Muscle layer of colon (tissue), 2 donors: ENCODE data around the gene FAM83C.

Source experiments
- H3K27ac ChIP-seq: one replicate; pipeline ENCODE4 v1.7.0; 2013; ENCODE audit warnings: low read depth, mild to moderate bottlenecking, low read length, moderate library complexity
- H3K27me3 ChIP-seq, 2 donors: one replicate each; pipeline ENCODE4 v1.7.0; 2013; ENCODE audit warnings: low read length in 2 of 2, mild to moderate bottlenecking in 2 of 2; ENCODE audit not compliant: insufficient read depth in 2 of 2, control insufficient read depth in 1 of 2
- H3K36me3 ChIP-seq: one replicate; pipeline ENCODE4 v1.7.0; 2013; ENCODE audit warnings: mild to moderate bottlenecking, low read length; ENCODE audit not compliant: insufficient read depth
- H3K4me1 ChIP-seq: one replicate; pipeline ENCODE4 v1.7.0; 2013; ENCODE audit warnings: mild to moderate bottlenecking, low read length; ENCODE audit not compliant: insufficient read depth
- H3K4me3 ChIP-seq, 2 donors: one replicate each; pipeline ENCODE4 v1.7.0; 2013; ENCODE audit warnings: low read length in 2 of 2, low read depth in 1 of 2, mild to moderate bottlenecking in 1 of 2, moderate library complexity in 1 of 2
- H3K9ac ChIP-seq: one replicate; pipeline ENCODE4 v1.7.0; 2013; ENCODE audit warnings: low read length
- H3K9me3 ChIP-seq: one replicate; pipeline ENCODE4 v1.7.0; 2013; ENCODE audit warnings: mild to moderate bottlenecking, low read length
- donor health status: abdominal sarcoma.
- donor health status: Adenocarcinoma of cecum.

FAM83C gene

GRCh38 chr20:35303735-35304491, 11.7 kb upstream of the FAM83C start:
- no peak overlapping the region for H3K9ac ChIP-seq
- no peak overlapping the region for H3K4me3 ChIP-seq
- peaks cover 61% of the 10 kb centered on the region for H3K4me1 ChIP-seq
- peaks cover 8% of the 10 kb centered on the region for H3K36me3 ChIP-seq
- H3K9me3 ChIP-seq: no peaks in the 10 kb centered on the region
- H3K27ac ChIP-seq: peak overlapping the region; percentile 37
- no peaks in the 10 kb centered on the region for H3K27me3 ChIP-seq

GRCh38 chr20:35303382-35303734, 11.1 kb upstream of the FAM83C start:
- H3K9ac ChIP-seq: no peak overlapping the region
- H3K4me1 ChIP-seq: peaks cover 56% of the 10 kb centered on the region

GRCh38 chr20:35302421-35303335, 10.5 kb upstream of the FAM83C start:
- H3K36me3 ChIP-seq: peaks cover 8% of the 10 kb centered on the region
- no peaks in the 10 kb centered on the region for H3K27me3 ChIP-seq
- H3K4me1 ChIP-seq: peaks cover 49% of the 10 kb centered on the region
- H3K4me3 ChIP-seq: no peak overlapping the region
- H3K9ac ChIP-seq: no peak overlapping the region
- peak overlapping the region; percentile 37 for H3K27ac ChIP-seq
- no peaks in the 10 kb centered on the region for H3K9me3 ChIP-seq

More at GRCh38 chr20:35303382-35303734, 11.1 kb upstream of the FAM83C start:
- Histone ChIP-seq H3K36me3 (peaks cover 8% of the 10 kb centered on the region), H3K9me3 (no peaks in the 10 kb centered on the region), H3K4me3 (no peak overlapping the region), H3K27ac (peak overlapping the region; percentile 37), H3K27me3 (no peaks in the 10 kb centered on the region)

- peaks cover 4% of the 10 kb centered on the region for H3K36me3 ChIP-seq
- H3K9ac ChIP-seq: no peak overlapping the region
- H3K4me1 ChIP-seq: peaks cover 37% of the 10 kb centered on the region
- H3K27ac ChIP-seq: no peak overlapping the region
- H3K27me3 ChIP-seq: no peaks in the 10 kb centered on the region
- H3K4me3 ChIP-seq: no peak overlapping the region
- H3K9me3 ChIP-seq: no peaks in the 10 kb centered on the region
Measured at GRCh38 chr20:35301426-35301825, 9.2 kb upstream of the FAM83C start.

- H3K27ac ChIP-seq: no peak overlapping the region
- H3K27me3 ChIP-seq: peaks cover 0 to 5% of the 10 kb centered on the region in 2 donors
- no peak overlapping the region for H3K4me3 ChIP-seq
- peaks cover 31% of the 10 kb centered on the region for H3K4me1 ChIP-seq
- H3K36me3 ChIP-seq: no peaks in the 10 kb centered on the region
- no peak overlapping the region for H3K9ac ChIP-seq
- H3K9me3 ChIP-seq: no peaks in the 10 kb centered on the region
Measured at GRCh38 chr20:35300469-35301262, 8.4 kb upstream of the FAM83C start.

GRCh38 chr20:35299780-35300179, 7.6 kb upstream of the FAM83C start:
- Histone ChIP-seq H3K9ac (no peak overlapping the region), H3K27ac (no peak overlapping the region), H3K9me3 (no peaks in the 10 kb centered on the region), H3K4me3 (no peak overlapping the region), H3K36me3 (no peaks in the 10 kb centered on the region), H3K4me1 (peaks cover 28% of the 10 kb centered on the region), H3K27me3 (peaks cover 0 to 5% of the 10 kb centered on the region in 2 donors)

- Histone ChIP-seq H3K27ac (no peak overlapping the region), H3K4me1 (peaks cover 17% of the 10 kb centered on the region), H3K27me3 (peaks cover 0 to 12% of the 10 kb centered on the region in 2 donors), H3K9me3 (no peaks in the 10 kb centered on the region), H3K4me3 (no peak overlapping the region), H3K9ac (no peak overlapping the region), H3K36me3 (no peaks in the 10 kb centered on the region)
Measured at GRCh38 chr20:35298264-35298663, 6.0 kb upstream of the FAM83C start.

GRCh38 chr20:35297740-35298139, 5.5 kb upstream of the FAM83C start:
- no peak overlapping the region for H3K9ac ChIP-seq
- no peak overlapping the region for H3K27ac ChIP-seq
- H3K36me3 ChIP-seq: no peaks in the 10 kb centered on the region
- no peaks in the 10 kb centered on the region for H3K9me3 ChIP-seq
- H3K27me3 ChIP-seq: peaks cover 0 to 12% of the 10 kb centered on the region in 2 donors
- H3K4me1 ChIP-seq: peaks cover 11% of the 10 kb centered on the region
- no peak overlapping the region for H3K4me3 ChIP-seq

GRCh38 chr20:35297155-35297554, 4.9 kb upstream of the FAM83C start:
- Histone ChIP-seq H3K9ac (no peak overlapping the region), H3K27ac (no peak overlapping the region), H3K4me3 (no peak overlapping the region), H3K4me1 (peaks cover 6% of the 10 kb centered on the region), H3K36me3 (no peaks in the 10 kb centered on the region), H3K27me3 (peaks cover 0 to 12% of the 10 kb centered on the region in 2 donors), H3K9me3 (no peaks in the 10 kb centered on the region)

GRCh38 chr20:35296101-35296554, 3.9 kb upstream of the FAM83C start:
- Histone ChIP-seq H3K36me3 (no peaks in the 10 kb centered on the region), H3K27ac (no peak overlapping the region), H3K4me1 (no peaks in the 10 kb centered on the region), H3K9me3 (no peaks in the 10 kb centered on the region), H3K9ac (no peak overlapping the region), H3K4me3 (no peak overlapping the region), H3K27me3 (peaks cover 0 to 12% of the 10 kb centered on the region in 2 donors)

GRCh38 chr20:35295674-35296073, 3.4 kb upstream of the FAM83C start:
- no peak overlapping the region for H3K27ac ChIP-seq
- H3K9me3 ChIP-seq: no peaks in the 10 kb centered on the region
- H3K9ac ChIP-seq: no peak overlapping the region
- H3K36me3 ChIP-seq: no peaks in the 10 kb centered on the region
- H3K4me1 ChIP-seq: no peaks in the 10 kb centered on the region
- peaks cover 0 to 12% of the 10 kb centered on the region in 2 donors for H3K27me3 ChIP-seq
- H3K4me3 ChIP-seq: no peak overlapping the region
